GM12878 (cell line): Measurements from ENCODE around the gene LRRC61. TPM values are rescaled to one million over a fixed set of nuclear protein-coding genes. Genes with fewer than 3 reads are reported as not detected.

Experiments used
- ATAC-seq: fragments of 200-7000 bp; cut with Tn5 transposase; 3 replicates; pipeline ENCODE4 v1.9.1; 2020; ENCODE audit warnings: mild to moderate bottlenecking, moderate library complexity
- BruUV-seq: library from RNA; stranded (reverse); fragments of 400-500 nt; replicated peaks from 2 replicates; lab custom pipeline; 2021; lab: Mats Ljungman, UMichigan
- CTCF ChIA-PET: fragments of 300-600 bp; sonication (Branson Sonifier 250); formaldehyde crosslinking; extraction: SDS; loops from one replicate; lab custom pipeline; 2021; ENCODE audit warnings: inconsistent platforms; lab: Yijun Ruan, JAX
- POLR2A ChIA-PET: fragments of 350-600 bp; formaldehyde crosslinking; extraction: SDS; loops from one replicate; lab custom pipeline; 2021; ENCODE audit warnings: inconsistent platforms; lab: Charles Lee
- RAD21 ChIA-PET: fragments of 300-600 bp; sonication (Branson Sonifier 250); formaldehyde crosslinking; loops from one replicate; lab custom pipeline; 2023; ENCODE audit warnings: antibody characterized with exemption; ENCODE audit not compliant: unreplicated experiment; lab: Charles Lee
- SMC1A ChIA-PET: fragments of 300-600 bp; sonication (Branson Sonifier 250); formaldehyde crosslinking; loops from one replicate; lab custom pipeline; 2023; ENCODE audit not compliant: unreplicated experiment, uncharacterized antibody; lab: Charles Lee
- DNase-seq: peaks from one replicate; pipeline ENCODE4 v3.0.0-alpha.2; 2011; ENCODE audit warnings: low read depth, low spot score
- FAIRE-seq: peaks from 3 replicates; lab custom pipeline; 2011; peaks lifted over from hg19 to GRCh38; lab: Jason Lieb, UNC
- H2AFZ ChIP-seq: 2 replicates; pipeline ENCODE4 v1.6.0; 2011; ENCODE audit warnings: low read depth, low read length, control low read depth; ENCODE audit not compliant: control insufficient read depth
- H3K27ac ChIP-seq: 2 replicates; pipeline ENCODE4 v1.5.1; 2011; ENCODE audit warnings: control low read depth; ENCODE audit not compliant: control insufficient read depth, insufficient read depth
- H3K27me3 ChIP-seq, 2 experiments: replicated peaks in 1 of 2; 2 replicates each; pipeline versions ENCODE4 v1.6.0 to v1.6.1; 2011; ENCODE audit warnings: low read length in 1 of 2; ENCODE audit not compliant: control insufficient read depth in 2 of 2, insufficient read depth in 2 of 2
- H3K36me3 ChIP-seq, 2 experiments: 2 replicates each; pipeline ENCODE4 v1.5.1; 2011; ENCODE audit warnings: low read length in 1 of 2; ENCODE audit not compliant: control insufficient read depth in 2 of 2, insufficient read depth in 2 of 2
- H3K4me1 ChIP-seq: 2 replicates; pipeline ENCODE4 v1.6.1; 2011; ENCODE audit warnings: mild to moderate bottlenecking, low read length, moderate library complexity, mixed read lengths; ENCODE audit not compliant: control insufficient read depth, insufficient read depth
- H3K4me2 ChIP-seq: 2 replicates; pipeline ENCODE4 v1.6.0; 2011; ENCODE audit warnings: control low read depth; ENCODE audit not compliant: control insufficient read depth, insufficient read depth
- H3K4me3 ChIP-seq: fragments of 200-600 bp; sonication (generic); 2 replicates; pipeline ENCODE4 v1.5.1; 2016
- H3K79me2 ChIP-seq: 2 replicates; pipeline ENCODE4 v1.6.0; 2011; ENCODE audit warnings: low read length; ENCODE audit not compliant: control insufficient read depth, insufficient read depth
- H3K9ac ChIP-seq: 2 replicates; pipeline ENCODE4 v1.8.0; 2011; ENCODE audit warnings: low read length, control low read depth, mixed read lengths; ENCODE audit not compliant: control insufficient read depth, insufficient read depth
- H3K9me3 ChIP-seq: replicated peaks from 3 replicates; pipeline ENCODE4 v1.5.1; 2011; ENCODE audit warnings: mild to moderate bottlenecking, low read length; ENCODE audit not compliant: control insufficient read depth, insufficient read depth
- H4K20me1 ChIP-seq: 2 replicates; pipeline ENCODE4 v1.6.0; 2011; ENCODE audit not compliant: control insufficient read depth, insufficient read depth
- CREB1 ChIP-seq: IDR thresholded peaks from 2 replicates; pipeline ENCODE4 v1.6.1; 2012; ENCODE audit warnings: low read depth, mild to moderate bottlenecking, inconsistent platforms
- DPF2 ChIP-seq: fragments of 450-650 bp; IDR thresholded peaks from 2 replicates; pipeline ENCODE4 v1.6.1; 2017; ENCODE audit warnings: mild to moderate bottlenecking
- E2F4 ChIP-seq: IDR thresholded peaks from 2 replicates; pipeline ENCODE4 v1.6.1; 2012; ENCODE audit warnings: low read depth, low read length, improper control_type of control experiment
- ETV6 ChIP-seq, 2 experiments: fragments of 450-650 bp in 1 of 2; IDR thresholded peaks in 1 of 2; conservative IDR thresholded peaks in 1 of 2; 2 replicates each; pipeline ENCODE4 v1.6.1; 2014; ENCODE audit warnings: antibody characterized with exemption in 1 of 2, borderline replicate concordance in 1 of 2, low read depth in 1 of 2, mild to moderate bottlenecking in 1 of 2, moderate library complexity in 1 of 2
- KLF5 ChIP-seq: fragments of 450-650 bp; IDR thresholded peaks from 2 replicates; pipeline ENCODE4 v1.6.1; 2014; ENCODE audit warnings: mild to moderate bottlenecking; ENCODE audit not compliant: partially characterized antibody
- MXI1 ChIP-seq: fragments of 150-350 bp; IDR thresholded peaks from 2 replicates; pipeline ENCODE4 v1.6.1; 2011; ENCODE audit warnings: low read depth, mild to moderate bottlenecking, inconsistent platforms, low read length, improper control_type of control experiment
- NR2C1 ChIP-seq: fragments of 450-650 bp; IDR thresholded peaks from 2 replicates; pipeline ENCODE4 v1.6.1; 2017; ENCODE audit warnings: antibody characterized with exemption, mild to moderate bottlenecking, moderate library complexity
- SMARCA5 ChIP-seq: fragments of 450-650 bp; IDR thresholded peaks from 2 replicates; pipeline ENCODE4 v1.6.1; 2017; ENCODE audit warnings: mild to moderate bottlenecking
- SP1 ChIP-seq: IDR thresholded peaks from one replicate; pipeline ENCODE4 v1.6.1; 2011; ENCODE audit warnings: low read depth, low read length
- WGBS: methylation state at CpG from one replicate; pipeline ENCODE4 v1.1.6; 2016; ENCODE audit warnings: low lambda C conversion rate; ENCODE audit not compliant: insufficient replicate concordance, insufficient coverage; ENCODE audit errors: missing lambda C conversion rate; 5-methylcytosine and 5-hydroxymethylcytosine counted together
- in situ Hi-C: fragments of 300-500 bp; cut with MboI; formaldehyde crosslinking; loops from 9 replicates; pipeline ENCODE4 v1.14.3; 2018; ENCODE audit warnings: mixed read lengths
- intact Hi-C: fragments of 100-400 bp; cut with micrococcal nuclease; formaldehyde crosslinking; loops from one replicate; pipeline ENCODE4 v1.14.2; 2022; ENCODE audit not compliant: unreplicated experiment
- polyA plus RNA-seq, 11 experiments: library from polyadenylated mRNA; depleted of rRNA in 4 of 11; unstranded in 6 of 11; stranded (reverse) in 5 of 11; fragments of >200 nt; fragmentation: Nextera tagmentation in 4 of 11; fragmentation: Illumina TruSeq in 1 of 11; extraction: Ambion mirVana in 4 of 11; extraction: Trizol in 1 of 11; gene quantifications; 1 replicate in 1 of 11; 2 replicates in 10 of 11; pipeline versions ENCODE4 v1.2.1 to v1.2.3, GENCODE V29; 2011 to 2016; ENCODE audit warnings: inconsistent platforms in 2 of 11, missing spikeins in 2 of 11, low read depth in 1 of 11
- total RNA-seq, 4 experiments: library from RNA; depleted of rRNA in 3 of 4; stranded (reverse); fragments of >200 nt in 3 of 4; fragmentation: Illumina TruSeq in 1 of 4; extraction: Trizol in 1 of 4; gene quantifications; 2 replicates each; pipeline versions ENCODE4 v1.2.1 to v1.2.3, GENCODE V29; 2013 to 2021
- TF ChIP-seq, protein P1 (sequence below): fragments of 450-650 bp; IDR thresholded peaks from 2 replicates; pipeline ENCODE4 v1.6.1; 2017; ENCODE audit warnings: mild to moderate bottlenecking, moderate library complexity
- TF ChIP-seq, protein P2 (sequence below): IDR thresholded peaks from 2 replicates; pipeline ENCODE4 v1.6.1; 2011; ENCODE audit warnings: borderline replicate concordance, low read depth, mild to moderate bottlenecking, moderate library complexity, low read length; ENCODE audit not compliant: insufficient read depth, poor library complexity, severe bottlenecking

LRRC61 gene
- total and polyA plus RNA-seq, 10 of the 15 experiments (the other 5 are each of a cell fraction or from before 2014, with no cell fraction given), result 1.4 to 54.2 (median 21.8) TPM

GRCh38 chr7:150378115-150378852, 55.1 kb downstream of the LRRC61 start (continued):
- no peak for TF ChIP-seq E2F4

GRCh38 chr7:150378853-150379440, 55.8 kb downstream of the LRRC61 start, which contains the start of gene ZNF775:
ZNF775 (plus strand) TSS chr7:150379330; CDS start chr7:150388471, 9,141 bp downstream.
- H3K4me2 ChIP-seq, result peak within 1 kb of the TSS; percentile 95
- peak within 1 kb of the TSS; percentile 96 for H3K9ac ChIP-seq
- H3K4me3 ChIP-seq, result peak within 1 kb of the TSS; percentile 99
- intact Hi-C loops, result loop anchor here (1.0 to 5.0 kb wide), 2 partner anchors 11 to 288 kb away; partner anchors contain the start of gene REPIN1
- 1% methylated on average over 50 of the region's 60 CpGs for WGBS
- ATAC-seq (peak; percentile 87), FAIRE-seq (no peak), DNase-seq (no peak)
- H3K36me3 ChIP-seq, result peaks cover under 1 to 6% of the 10 kb centered on the region in 2 experiments; a peak in 2 of 4 replicates
- in situ Hi-C loops, result no loop called here
- ChIA-PET CTCF (interaction anchor here (1.0 to 2.2 kb wide), 7 partner anchors 11 to 55 kb away, joined by 3 to 18 read pairs (median 11); partner anchors contain the start of gene REPIN1), POLR2A (interaction anchor here (1.3 to 6.2 kb wide), 9 partner anchors 10 to 58 kb away, joined by 3 to 89 read pairs (median 11); partner anchors contain the start of genes LRRC61 and REPIN1), RAD21 (interaction anchor here (0.9 to 2.2 kb wide), 5 partner anchors 11 to 55 kb away, joined by 3 to 45 read pairs (median 4); partner anchors contain the start of genes ACTR3C, LRRC61 and REPIN1), SMC1A (interaction anchor here (1.4 to 2.2 kb wide), 6 partner anchors 11 to 59 kb away, joined by 3 to 41 read pairs (median 10); partner anchors contain the start of gene REPIN1)
- H3K79me2 ChIP-seq, result peaks cover 59% of the 10 kb centered on the region
- no peaks in the 10 kb centered on the region for H3K27me3 ChIP-seq
- BruUV-seq, result no TSS peak
- peak within 1 kb of the TSS; percentile 97 for H3K27ac ChIP-seq
- H3K9me3 ChIP-seq, result no peaks in the 10 kb centered on the region
- H3K4me1 ChIP-seq, result peaks cover 75% of the 10 kb centered on the region
- H4K20me1 ChIP-seq, result no peaks in the 10 kb centered on the region; the same call in 1 of the 2 replicates
- peak within 1 kb of the TSS; percentile 65 for H2AFZ ChIP-seq
- TF ChIP-seq CREB1 (peak; percentile 14; the same call in 1 of the 2 replicates), KLF5 (peak; percentile 67), MXI1 (no peak), DPF2 (peak; percentile 90), SMARCA5 (peak; percentile 41), SP1 (peak; percentile 96), NR2C1 (peak; percentile 56), ETV6 (conservative IDR thresholded peaks at IDR 0.05 in 1 of 2, IDR thresholded peaks at IDR 0.05 in 1 of 2; ENCODE audit: borderline replicate concordance in 1 of 2, low read depth in 1 of 2) (no peak)
- TF ChIP-seq, protein P1, sequence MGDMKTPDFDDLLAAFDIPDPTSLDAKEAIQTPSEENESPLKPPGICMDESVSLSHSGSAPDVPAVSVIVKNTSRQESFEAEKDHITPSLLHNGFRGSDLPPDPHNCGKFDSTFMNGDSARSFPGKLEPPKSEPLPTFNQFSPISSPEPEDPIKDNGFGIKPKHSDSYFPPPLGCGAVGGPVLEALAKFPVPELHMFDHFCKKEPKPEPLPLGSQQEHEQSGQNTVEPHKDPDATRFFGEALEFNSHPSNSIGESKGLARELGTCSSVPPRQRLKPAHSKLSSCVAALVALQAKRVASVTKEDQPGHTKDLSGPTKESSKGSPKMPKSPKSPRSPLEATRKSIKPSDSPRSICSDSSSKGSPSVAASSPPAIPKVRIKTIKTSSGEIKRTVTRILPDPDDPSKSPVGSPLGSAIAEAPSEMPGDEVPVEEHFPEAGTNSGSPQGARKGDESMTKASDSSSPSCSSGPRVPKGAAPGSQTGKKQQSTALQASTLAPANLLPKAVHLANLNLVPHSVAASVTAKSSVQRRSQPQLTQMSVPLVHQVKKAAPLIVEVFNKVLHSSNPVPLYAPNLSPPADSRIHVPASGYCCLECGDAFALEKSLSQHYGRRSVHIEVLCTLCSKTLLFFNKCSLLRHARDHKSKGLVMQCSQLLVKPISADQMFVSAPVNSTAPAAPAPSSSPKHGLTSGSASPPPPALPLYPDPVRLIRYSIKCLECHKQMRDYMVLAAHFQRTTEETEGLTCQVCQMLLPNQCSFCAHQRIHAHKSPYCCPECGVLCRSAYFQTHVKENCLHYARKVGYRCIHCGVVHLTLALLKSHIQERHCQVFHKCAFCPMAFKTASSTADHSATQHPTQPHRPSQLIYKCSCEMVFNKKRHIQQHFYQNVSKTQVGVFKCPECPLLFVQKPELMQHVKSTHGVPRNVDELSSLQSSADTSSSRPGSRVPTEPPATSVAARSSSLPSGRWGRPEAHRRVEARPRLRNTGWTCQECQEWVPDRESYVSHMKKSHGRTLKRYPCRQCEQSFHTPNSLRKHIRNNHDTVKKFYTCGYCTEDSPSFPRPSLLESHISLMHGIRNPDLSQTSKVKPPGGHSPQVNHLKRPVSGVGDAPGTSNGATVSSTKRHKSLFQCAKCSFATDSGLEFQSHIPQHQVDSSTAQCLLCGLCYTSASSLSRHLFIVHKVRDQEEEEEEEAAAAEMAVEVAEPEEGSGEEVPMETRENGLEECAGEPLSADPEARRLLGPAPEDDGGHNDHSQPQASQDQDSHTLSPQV, result no peak
- TF ChIP-seq, protein P2, sequence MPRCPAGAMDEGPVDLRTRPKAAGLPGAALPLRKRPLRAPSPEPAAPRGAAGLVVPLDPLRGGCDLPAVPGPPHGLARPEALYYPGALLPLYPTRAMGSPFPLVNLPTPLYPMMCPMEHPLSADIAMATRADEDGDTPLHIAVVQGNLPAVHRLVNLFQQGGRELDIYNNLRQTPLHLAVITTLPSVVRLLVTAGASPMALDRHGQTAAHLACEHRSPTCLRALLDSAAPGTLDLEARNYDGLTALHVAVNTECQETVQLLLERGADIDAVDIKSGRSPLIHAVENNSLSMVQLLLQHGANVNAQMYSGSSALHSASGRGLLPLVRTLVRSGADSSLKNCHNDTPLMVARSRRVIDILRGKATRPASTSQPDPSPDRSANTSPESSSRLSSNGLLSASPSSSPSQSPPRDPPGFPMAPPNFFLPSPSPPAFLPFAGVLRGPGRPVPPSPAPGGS, result peak; percentile 10
